CD4-positive, alpha-beta memory T cell (primary cell): ENCODE measurements around the gene TMEM217. TPM values are rescaled to one million over a fixed set of nuclear protein-coding genes. Genes with fewer than 3 reads are reported as not detected.
"Not testable (repeated sequence)": the region's sequence is repeated elsewhere in the genome, so short reads cannot be mapped to it uniquely, and the experiment has no call there.

ENCODE experiments used
- CTCF ChIA-PET: fragments of 350-600 bp; sonication (Branson Sonifier 250); formaldehyde crosslinking; loops from one replicate; lab custom pipeline; 2021; ENCODE audit warnings: inconsistent platforms; ENCODE audit not compliant: partially characterized antibody; lab: Charles Lee
- POLR2A ChIA-PET: fragments of 350-600 bp; sonication (Branson Sonifier 250); formaldehyde crosslinking; loops from one replicate; lab custom pipeline; 2021; ENCODE audit not compliant: partially characterized antibody; lab: Charles Lee
- DNase-seq, 5 donors: peaks; one replicate each; pipeline versions ENCODE4 v3.0.0 to v3.0.0-alpha.2; 2020 to 2022; ENCODE audit warnings: mixed read lengths in 1 of 5
- H3K27ac ChIP-seq: one replicate; pipeline ENCODE4 v1.7.0; 2013; ENCODE audit warnings: low read depth, low read length
- H3K27me3 ChIP-seq: 2 replicates; pipeline ENCODE4 v1.7.0; 2013; ENCODE audit warnings: mild to moderate bottlenecking, low read length, moderate library complexity; ENCODE audit not compliant: insufficient read depth
- H3K36me3 ChIP-seq: 2 replicates; pipeline ENCODE4 v1.7.0; 2013; ENCODE audit warnings: mild to moderate bottlenecking, low read length, moderate library complexity; ENCODE audit not compliant: insufficient read depth
- H3K4me1 ChIP-seq: 2 replicates; pipeline ENCODE4 v1.7.0; 2013; ENCODE audit warnings: mild to moderate bottlenecking, low read length, moderate library complexity; ENCODE audit not compliant: insufficient read depth
- H3K4me3 ChIP-seq, 2 donors: one replicate each; pipeline ENCODE4 v1.7.0; 2013; ENCODE audit warnings: low read length in 2 of 2, mild to moderate bottlenecking in 1 of 2
- H3K9me3 ChIP-seq, 2 donors: one replicate each; pipeline ENCODE4 v1.7.0; 2013; ENCODE audit warnings: low read length in 2 of 2, control low read depth in 1 of 2; ENCODE audit not compliant: control insufficient read depth in 1 of 2
- H3K27ac Mint-ChIP-seq, 7 donors: one replicate each; pipeline ENCODE4 v1.8.0; 2020 to 2021; ENCODE audit warnings: mixed read lengths in 7 of 7, mild to moderate bottlenecking in 6 of 7, inconsistent platforms in 3 of 7, moderate library complexity in 3 of 7
- H3K27me3 Mint-ChIP-seq, 2 donors: one replicate each; pipeline ENCODE4 v1.8.0; 2020 to 2021; ENCODE audit warnings: mixed read lengths in 2 of 2
- H3K36me3 Mint-ChIP-seq, 2 donors: one replicate each; pipeline ENCODE4 v1.8.0; 2020 to 2021; ENCODE audit warnings: mixed read lengths in 2 of 2, inconsistent platforms in 1 of 2, mild to moderate bottlenecking in 1 of 2
- H3K4me1 Mint-ChIP-seq, 4 donors: one replicate each; pipeline ENCODE4 v1.8.0; 2020 to 2021; ENCODE audit warnings: mixed read lengths in 4 of 4, mild to moderate bottlenecking in 1 of 4
- H3K4me3 Mint-ChIP-seq, 8 donors: one replicate each; pipeline ENCODE4 v1.8.0; 2020 to 2021; ENCODE audit warnings: mixed read lengths in 8 of 8, mild to moderate bottlenecking in 7 of 8, moderate library complexity in 6 of 8, inconsistent platforms in 3 of 8
- H3K9me3 Mint-ChIP-seq, 8 donors: one replicate each; pipeline ENCODE4 v1.8.0; 2020 to 2021; ENCODE audit warnings: mixed read lengths in 8 of 8, mild to moderate bottlenecking in 5 of 8, inconsistent platforms in 3 of 8, moderate library complexity in 1 of 8
- intact Hi-C: fragments of 100-400 bp; cut with micrococcal nuclease; formaldehyde crosslinking; loops from one replicate; pipeline ENCODE4 v1.15.1; 2023
- polyA plus RNA-seq, 2 donors: library from polyadenylated mRNA; unstranded; fragments of 300-500 nt; fragmentation: Illumina TruSeq; gene quantifications; one replicate each; pipeline ENCODE4 v1.2.3, GENCODE V29; 2021
- total RNA-seq, 2 experiments: library from RNA; stranded (reverse); gene quantifications; one replicate each; pipeline ENCODE4 v1.2.3, GENCODE V29; 2021

The TMEM217 gene
- total and polyA plus RNA-seq, 4 experiments from 2014 or later, result 0.31 to 1.4 (median 0.42) TPM; not detected in 1

- H3K27ac ChIP-seq, result no peak overlapping the region
- Mint-ChIP-seq H3K27me3 (no peaks in the 10 kb centered on the region), H3K4me1 (peaks cover 0 to 2% (median under 1%) of the 10 kb centered on the region in 4 donors), H3K27ac (peak overlapping the region in 4 of 7 donors; percentile 31 to 76 (median 55)), H3K4me3 (no peak overlapping the region), H3K36me3 (peaks cover 47 to 70% of the 10 kb centered on the region in 2 donors), H3K9me3 (no peaks in the 10 kb centered on the region)
- no peaks in the 10 kb centered on the region for H3K4me1 ChIP-seq
- no peaks in the 10 kb centered on the region for H3K9me3 ChIP-seq
- ChIA-PET CTCF (interaction anchor here (1.0 to 1.5 kb wide), 3 partner anchors 16 to 94 kb away, joined by 3 to 4 read pairs (median 3); no protein-coding TSS in a partner anchor), POLR2A (no interaction called here)
- peaks cover 46% of the 10 kb centered on the region for H3K36me3 ChIP-seq
- no peak for DNase-seq
- intact Hi-C loops, result no loop called here
- no peak overlapping the region for H3K4me3 ChIP-seq
- no peaks in the 10 kb centered on the region for H3K27me3 ChIP-seq
Observed at GRCh38 chr6:37303091-37303660, 45.2 kb upstream of the TMEM217 start.

- H3K4me3 ChIP-seq, result no peak overlapping the region
- H3K4me3 Mint-ChIP-seq, result no peak overlapping the region
- H3K4me1 ChIP-seq, result no peaks in the 10 kb centered on the region
- no peaks in the 10 kb centered on the region for H3K27me3 ChIP-seq
- H3K27ac Mint-ChIP-seq, result peak overlapping the region in 1 of 7 donors; percentile 50
- intact Hi-C loops, result no loop called here
- H3K4me1 Mint-ChIP-seq, result peaks cover 0 to 2% (median under 1%) of the 10 kb centered on the region in 4 donors
- no peak for DNase-seq
- H3K9me3 Mint-ChIP-seq, result no peaks in the 10 kb centered on the region
- H3K9me3 ChIP-seq, result no peaks in the 10 kb centered on the region
- ChIA-PET CTCF (interaction anchor here (0.6 to 1.5 kb wide), 4 partner anchors 17 to 93 kb away, joined by 3 to 4 read pairs (median 3); no protein-coding TSS in a partner anchor), POLR2A (no interaction called here)
- H3K36me3 Mint-ChIP-seq, result peaks cover 57 to 76% of the 10 kb centered on the region in 2 donors
- H3K27ac ChIP-seq, result no peak overlapping the region
- no peaks in the 10 kb centered on the region for H3K27me3 Mint-ChIP-seq
- H3K36me3 ChIP-seq, result peaks cover 43% of the 10 kb centered on the region
Observed at GRCh38 chr6:37302086-37302686, 44.2 kb upstream of the TMEM217 start.

- Mint-ChIP-seq H3K36me3 (peaks cover 69 to 75% of the 10 kb centered on the region in 2 donors), H3K9me3 (no peaks in the 10 kb centered on the region), H3K27me3 (no peaks in the 10 kb centered on the region), H3K4me3 (no peak overlapping the region), H3K4me1 (peaks cover 0 to 2% (median under 1%) of the 10 kb centered on the region in 4 donors), H3K27ac (no peak overlapping the region)
- ChIA-PET CTCF (interaction anchor here (0.7 kb wide), 1 partner anchor 1049 kb away, joined by 4 read pairs; no protein-coding TSS in a partner anchor), POLR2A (no interaction called here)
- no peak overlapping the region for H3K27ac ChIP-seq
- H3K4me3 ChIP-seq, result no peak overlapping the region
- no peaks in the 10 kb centered on the region for H3K4me1 ChIP-seq
- no peaks in the 10 kb centered on the region for H3K27me3 ChIP-seq
- intact Hi-C loops, result no loop called here
- peaks cover 37% of the 10 kb centered on the region for H3K36me3 ChIP-seq
- no peak for DNase-seq
- no peaks in the 10 kb centered on the region for H3K9me3 ChIP-seq
Observed at GRCh38 chr6:37299990-37300389, 42.0 kb upstream of the TMEM217 start.

GRCh38 chr6:37298958-37299357, 41.0 kb upstream of the TMEM217 start:
- Mint-ChIP-seq H3K27me3 (no peaks in the 10 kb centered on the region), H3K4me3 (no peak overlapping the region), H3K27ac (no peak overlapping the region), H3K36me3 (peaks cover 64 to 69% of the 10 kb centered on the region in 2 donors), H3K4me1 (peaks cover 0 to 2% (median under 1%) of the 10 kb centered on the region in 4 donors), H3K9me3 (no peaks in the 10 kb centered on the region)
- Histone ChIP-seq H3K9me3 (no peaks in the 10 kb centered on the region), H3K36me3 (peaks cover 35% of the 10 kb centered on the region), H3K27ac (no peak overlapping the region), H3K4me1 (no peaks in the 10 kb centered on the region), H3K4me3 (no peak overlapping the region), H3K27me3 (no peaks in the 10 kb centered on the region)
- CTCF ChIA-PET, result interaction anchor here (0.7 kb wide), 1 partner anchor 822 kb away, joined by 3 read pairs; no protein-coding TSS in a partner anchor
- no peak for DNase-seq
- POLR2A ChIA-PET, result no interaction called here
- intact Hi-C loops, result no loop called here

GRCh38 chr6:37297637-37298036, 39.7 kb upstream of the TMEM217 start:
- H3K36me3 Mint-ChIP-seq, result peaks cover 59 to 66% of the 10 kb centered on the region in 2 donors

GRCh38 chr6:37293426-37293825, 35.5 kb upstream of the TMEM217 start:
- ChIA-PET CTCF (interaction anchor here (1.5 to 2.7 kb wide), 3 partner anchors 8 to 32 kb away, joined by 3 to 12 read pairs (median 10); no protein-coding TSS in a partner anchor), POLR2A (no interaction called here)
- Histone ChIP-seq H3K36me3 (peaks cover 23% of the 10 kb centered on the region), H3K4me1 (peaks cover 18% of the 10 kb centered on the region), H3K4me3 (no peak overlapping the region), H3K9me3 (no peaks in the 10 kb centered on the region), H3K27ac (no peak overlapping the region), H3K27me3 (no peaks in the 10 kb centered on the region)
- no peak for DNase-seq
- Mint-ChIP-seq H3K27ac (peak overlapping the region in 3 of 7 donors; percentile 2 to 63 (median 13)), H3K36me3 (peaks cover 54 to 63% of the 10 kb centered on the region in 2 donors), H3K4me1 (peaks cover 16 to 33% (median 21%) of the 10 kb centered on the region in 4 donors), H3K9me3 (no peaks in the 10 kb centered on the region), H3K27me3 (no peaks in the 10 kb centered on the region), H3K4me3 (no peak overlapping the region)
- intact Hi-C loops, result no loop called here

More at GRCh38 chr6:37297637-37298036, 39.7 kb upstream of the TMEM217 start:
- peak overlapping the region in 1 of 7 donors; percentile 29 for H3K27ac Mint-ChIP-seq
- H3K4me1 ChIP-seq, H3K4me3 Mint-ChIP-seq, H3K9me3 ChIP-seq, POLR2A ChIA-PET, H3K9me3 Mint-ChIP-seq, H3K4me3 ChIP-seq, intact Hi-C loops, H3K27me3 ChIP-seq, H3K27me3 Mint-ChIP-seq, H3K27ac ChIP-seq, DNase-seq, H3K4me1 Mint-ChIP-seq: not testable (repeated sequence)
- H3K36me3 ChIP-seq, result peaks cover 22% of the 10 kb centered on the region
- CTCF ChIA-PET, result interaction anchor here (1.4 kb wide), 1 partner anchor 17 kb away, joined by 4 read pairs; no protein-coding TSS in a partner anchor

- Histone ChIP-seq H3K36me3 (peaks cover 21% of the 10 kb centered on the region), H3K9me3 (no peaks in the 10 kb centered on the region), H3K27ac (no peak overlapping the region), H3K27me3 (no peaks in the 10 kb centered on the region), H3K4me3 (no peak overlapping the region), H3K4me1 (peaks cover 18% of the 10 kb centered on the region)
- H3K27me3 Mint-ChIP-seq, result no peaks in the 10 kb centered on the region
- peak; percentile 60 to 76 (median 67) for DNase-seq
- intact Hi-C loops, result loop anchor here (2.0 kb wide), 1 partner anchor 67 kb away; no protein-coding TSS in a partner anchor
- H3K27ac Mint-ChIP-seq, result peak overlapping the region; percentile 74 to 96 (median 83)
- peaks cover 18 to 42% (median 24%) of the 10 kb centered on the region in 4 donors for H3K4me1 Mint-ChIP-seq
- CTCF ChIA-PET, result interaction anchor here (2.0 kb wide), 1 partner anchor 272 kb away, joined by 6 read pairs; no protein-coding TSS in a partner anchor
- peaks cover 43 to 66% of the 10 kb centered on the region in 2 donors for H3K36me3 Mint-ChIP-seq
- no peaks in the 10 kb centered on the region for H3K9me3 Mint-ChIP-seq
- peak overlapping the region in 7 of 8 donors; percentile 23 to 65 (median 51) for H3K4me3 Mint-ChIP-seq
- POLR2A ChIA-PET, result interaction anchor here (0.6 to 1.8 kb wide), 4 partner anchors 8 to 32 kb away, joined by 3 to 9 read pairs (median 3); partner anchors contain the start of genes TBC1D22B and TMEM217
Observed at GRCh38 chr6:37289931-37290330, 32.0 kb upstream of the TMEM217 start.
